Renal cortical epithelial cell (primary cell): ENCODE data around the gene LARGE1. TPM values are rescaled to one million over a fixed set of nuclear protein-coding genes. Genes with fewer than 3 reads are reported as not detected.

Experiments used
- DNase-seq: peaks from one replicate; pipeline ENCODE4 v3.0.0-alpha.2; 2011; ENCODE audit warnings: low read depth
- total RNA-seq: library from RNA; depleted of rRNA; stranded (reverse); fragments of >200 nt; gene quantifications from 2 replicates; pipeline ENCODE4 v1.2.3, GENCODE V29; 2014

LARGE1 gene
- total RNA-seq, 1 donor from 2014 or later, result 20.6 TPM

DNA sequence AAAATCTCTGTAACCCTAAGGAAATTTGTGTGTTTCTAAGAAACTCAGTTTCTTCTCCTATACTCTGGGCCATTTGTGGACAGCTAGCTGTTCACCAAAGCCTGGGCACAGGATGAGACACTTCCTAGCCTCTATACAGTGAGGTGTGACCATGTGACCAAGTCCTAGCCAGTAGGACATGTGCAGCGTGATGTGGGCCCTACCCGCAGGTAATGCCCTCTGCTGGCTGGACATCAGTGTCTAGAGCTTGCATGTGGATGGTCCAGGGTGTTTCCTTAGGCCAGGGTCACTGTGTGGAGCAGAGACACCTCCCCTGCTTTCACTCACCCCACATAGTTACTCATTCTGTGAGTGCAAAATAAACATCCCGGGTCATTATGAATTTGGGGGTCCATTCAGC is 100.5 kb downstream of the LARGE1 start:
- no peak for DNase-seq

DNA sequence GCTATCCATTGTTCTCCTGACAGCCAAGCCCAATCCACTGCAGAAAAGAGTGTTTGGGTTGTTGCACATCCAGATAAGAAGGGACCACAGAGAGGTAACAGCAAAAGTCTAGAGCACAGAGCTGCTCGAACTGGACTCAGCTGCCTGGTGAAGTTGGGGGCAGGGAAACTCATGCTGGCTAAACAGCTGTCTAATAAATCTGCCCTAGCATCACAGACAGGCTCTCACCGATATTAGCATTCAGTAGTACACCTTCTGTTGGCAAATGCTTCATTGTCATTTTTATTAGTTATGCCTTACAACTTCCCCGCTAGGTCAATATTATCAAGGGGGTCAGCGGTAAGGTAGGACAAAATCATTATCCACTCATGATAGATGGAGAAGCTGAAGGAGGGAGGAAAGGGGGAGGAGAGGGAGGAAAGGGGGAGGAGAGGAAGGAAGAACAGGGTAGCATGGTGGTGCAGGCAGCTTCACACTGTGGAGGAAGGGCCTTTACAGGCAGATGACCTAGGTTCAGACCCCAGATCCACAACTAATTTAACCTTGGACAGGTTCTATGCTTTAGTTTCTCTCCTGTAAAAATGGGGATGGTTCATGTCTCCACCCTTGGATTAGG is 102.7 kb downstream of the LARGE1 start:
- no peak for DNase-seq

DNA sequence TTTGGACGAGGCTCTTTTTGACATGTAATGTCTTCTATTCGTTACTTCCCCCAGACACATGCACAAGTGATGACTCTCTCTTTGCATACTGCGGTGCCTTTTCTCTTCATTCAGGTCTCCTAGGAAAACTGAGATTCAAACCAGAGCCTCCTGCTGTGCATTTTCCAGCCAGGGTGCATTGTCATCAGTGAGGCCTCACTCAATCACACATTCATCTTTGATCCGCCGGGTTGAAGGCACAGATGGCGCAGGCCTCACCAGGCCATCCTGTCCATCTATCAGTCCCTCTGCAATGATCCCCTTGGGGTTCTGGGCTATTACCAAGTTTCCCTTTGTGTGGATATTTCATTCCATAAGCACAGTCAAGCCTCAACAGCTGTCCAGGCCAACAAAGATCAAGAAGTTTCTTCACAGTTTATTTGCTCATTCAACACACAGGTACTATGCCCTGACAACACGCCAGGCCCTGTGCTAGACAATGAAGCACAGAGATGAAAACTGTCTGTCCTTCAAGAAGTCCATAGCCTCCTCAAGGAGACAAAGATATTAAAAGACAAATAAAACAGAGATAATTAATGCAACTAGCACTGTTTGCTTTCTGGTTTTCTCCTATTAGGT is 107.8 kb downstream of the LARGE1 start:
- no peak for DNase-seq

DNA sequence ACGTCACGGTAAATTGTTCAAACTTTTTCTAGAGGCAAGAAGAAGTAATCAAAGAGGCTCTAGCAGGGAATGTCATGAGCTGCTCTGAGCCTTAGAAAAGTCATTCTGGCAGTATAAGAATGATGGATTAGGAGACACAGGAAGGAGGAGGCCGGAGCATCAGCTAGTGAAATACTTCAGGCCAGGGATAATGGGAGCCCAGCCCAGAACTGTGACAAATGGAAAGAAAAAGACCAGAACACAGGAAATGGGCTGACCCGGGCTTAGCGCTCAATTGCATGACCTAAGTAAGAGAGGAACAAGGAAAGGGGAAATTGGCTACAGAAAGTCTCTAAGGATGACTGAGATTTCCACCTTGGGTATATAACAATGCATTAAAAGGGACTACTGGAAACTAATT is 108.6 kb downstream of the LARGE1 start:
- DNase-seq, result no peak

DNA sequence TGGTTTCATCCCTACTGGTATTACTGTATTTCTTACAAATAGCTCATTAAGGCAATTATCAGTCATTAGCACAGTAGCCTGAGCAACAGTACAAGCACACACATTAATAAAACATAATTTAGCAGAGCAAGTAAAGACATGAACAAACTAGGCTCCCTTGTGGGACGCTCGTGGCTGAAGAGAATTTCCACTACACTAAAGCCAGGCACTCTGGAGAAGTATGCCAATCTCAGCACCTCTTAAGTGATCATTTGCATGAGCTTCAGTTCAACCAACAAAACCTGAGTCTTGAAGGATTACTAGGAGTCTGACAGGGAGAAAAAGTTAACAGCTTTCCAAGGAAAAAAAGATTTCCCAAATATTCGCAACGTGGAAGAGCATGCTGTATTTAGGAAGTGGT is 109.1 kb downstream of the LARGE1 start:
- DNase-seq, result no peak

DNA sequence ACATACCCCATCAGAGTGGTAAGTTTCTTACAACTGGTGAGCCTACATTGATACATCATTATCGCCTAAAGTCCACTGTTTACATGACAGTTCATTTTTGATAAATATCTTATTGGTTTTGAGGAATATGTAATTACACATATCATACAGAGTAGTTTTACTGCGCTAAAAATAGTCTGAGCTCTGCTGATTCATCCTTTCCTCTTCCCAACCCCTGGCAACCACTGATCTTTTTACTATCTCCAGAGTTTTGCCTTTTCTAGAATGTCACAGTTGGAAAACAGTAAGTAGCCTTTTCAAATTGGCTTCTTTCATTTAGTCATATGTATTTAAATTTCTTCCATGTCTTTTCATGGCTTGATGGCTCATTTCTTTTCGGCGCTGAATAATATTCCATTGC is 112.8 kb downstream of the LARGE1 start:
- no peak for DNase-seq

DNA sequence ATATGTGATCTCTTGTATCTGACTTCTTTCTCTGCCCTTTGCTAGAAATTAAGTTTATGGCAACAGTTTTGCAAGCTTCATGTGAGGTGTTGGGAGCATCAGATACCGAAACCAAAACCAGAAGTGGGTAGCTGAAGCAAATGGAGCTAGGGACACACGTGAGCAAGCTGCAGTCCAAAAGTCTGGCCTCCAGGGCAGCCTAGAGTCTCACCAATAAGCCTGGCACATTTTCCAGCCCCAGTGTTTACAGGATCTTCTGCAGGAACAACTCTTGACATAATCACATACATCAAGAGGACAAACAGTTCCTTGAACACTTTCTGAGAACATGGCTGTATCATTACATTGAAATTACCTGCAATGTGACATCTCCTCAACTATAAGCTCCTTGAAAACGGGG is 114.1 kb downstream of the LARGE1 start:
- DNase-seq, result no peak

DNA sequence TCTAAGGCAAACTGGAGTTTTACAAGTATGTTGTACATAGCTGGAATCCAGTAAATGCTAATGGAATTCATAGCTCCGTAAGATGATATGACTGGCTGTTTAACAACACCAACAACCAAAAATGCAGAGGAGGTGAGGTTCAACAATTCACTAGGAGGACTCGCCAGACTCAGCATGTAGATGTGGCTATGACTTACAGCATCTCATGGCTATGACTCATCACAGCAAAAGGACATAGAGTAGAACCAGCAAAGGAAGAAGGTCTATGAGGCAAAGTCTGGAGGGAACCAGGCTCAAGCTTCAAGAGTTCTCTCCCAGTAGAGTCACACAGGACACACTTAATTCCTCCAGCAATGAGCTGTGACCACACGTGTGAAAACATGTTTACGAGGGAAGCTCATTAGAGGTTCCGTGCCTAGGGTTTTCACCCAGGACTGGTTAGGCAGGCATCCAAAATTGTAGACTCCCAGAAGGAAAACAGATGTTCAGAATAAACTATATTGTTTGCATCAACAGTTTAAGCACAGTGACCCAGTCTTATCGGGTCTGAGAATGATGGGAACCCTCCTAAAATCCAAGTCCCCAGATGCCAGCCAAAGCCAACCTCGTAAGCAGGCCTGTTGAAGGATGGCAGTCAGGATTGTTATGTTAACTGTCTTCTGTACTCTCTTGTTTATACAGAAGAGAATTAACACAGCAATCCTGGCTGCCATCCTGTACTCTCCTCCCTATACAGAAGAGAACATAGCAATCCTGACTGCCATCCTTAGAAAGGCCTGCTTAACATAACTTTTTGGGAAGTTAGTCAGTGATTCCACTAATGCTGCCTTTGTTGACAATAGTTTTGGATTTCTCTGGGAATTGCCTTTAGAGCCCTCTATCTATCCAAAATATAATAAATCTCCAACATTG is 116.6 kb downstream of the LARGE1 start:
- DNase-seq, result peak; percentile 60

DNA sequence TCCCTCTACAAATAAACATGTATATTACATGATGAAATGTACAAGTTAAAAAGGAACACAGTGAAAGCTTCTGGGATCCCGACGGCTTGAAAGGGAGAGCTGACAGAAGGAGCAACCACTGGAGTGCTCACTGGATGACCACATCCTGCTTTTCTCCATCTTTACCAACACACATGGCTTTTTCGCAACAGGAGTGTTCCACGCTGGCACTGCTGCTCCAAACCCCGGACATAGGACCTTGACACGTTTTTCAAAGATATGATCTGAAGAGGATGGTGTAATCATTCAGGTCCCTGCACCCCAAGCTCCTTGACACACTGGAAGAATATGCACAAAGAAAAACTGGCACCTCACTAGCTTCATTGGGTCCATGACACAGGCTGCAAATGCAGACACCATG is 121.9 kb downstream of the LARGE1 start:
- no peak for DNase-seq

DNA sequence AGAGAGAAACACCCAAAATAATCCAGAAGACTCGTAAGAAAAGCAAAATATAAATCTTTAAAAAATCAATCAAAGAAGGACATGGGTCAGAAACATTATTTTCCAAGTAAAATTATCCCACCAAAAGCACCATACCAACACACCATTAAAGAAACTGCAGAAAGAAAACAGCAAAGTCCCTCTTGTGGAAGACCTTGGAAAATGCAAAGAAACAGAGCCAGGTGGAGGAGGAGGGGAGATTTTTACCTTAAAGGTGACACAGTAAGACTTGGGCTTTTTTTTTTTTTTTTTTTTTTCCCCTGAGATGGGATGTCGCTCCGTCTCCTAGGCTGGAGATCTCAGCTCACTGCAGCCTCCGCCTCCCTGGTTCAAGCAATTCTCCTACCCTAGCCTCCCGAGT is 123.8 kb downstream of the LARGE1 start:
- DNase-seq, result no peak

DNA sequence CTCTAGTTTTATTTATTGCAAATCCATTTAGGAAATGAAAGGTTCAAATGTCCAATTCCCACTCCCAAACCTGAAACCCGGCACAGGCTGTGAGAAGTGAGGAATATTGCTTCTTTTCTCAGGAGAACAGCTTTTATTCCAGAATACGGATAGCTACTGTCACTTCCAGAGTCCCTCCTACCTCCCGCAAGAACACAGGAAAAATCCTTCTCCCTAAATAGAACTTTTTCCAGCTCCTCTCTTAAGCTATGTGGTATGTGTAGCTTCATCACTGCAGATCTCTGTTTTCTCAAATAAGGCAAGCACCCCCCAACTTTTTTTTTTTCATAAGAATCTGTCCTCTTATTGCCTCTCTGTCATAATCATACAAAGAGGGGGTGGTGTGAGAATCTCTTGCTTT is 126.8 kb downstream of the LARGE1 start:
- no peak for DNase-seq

DNA sequence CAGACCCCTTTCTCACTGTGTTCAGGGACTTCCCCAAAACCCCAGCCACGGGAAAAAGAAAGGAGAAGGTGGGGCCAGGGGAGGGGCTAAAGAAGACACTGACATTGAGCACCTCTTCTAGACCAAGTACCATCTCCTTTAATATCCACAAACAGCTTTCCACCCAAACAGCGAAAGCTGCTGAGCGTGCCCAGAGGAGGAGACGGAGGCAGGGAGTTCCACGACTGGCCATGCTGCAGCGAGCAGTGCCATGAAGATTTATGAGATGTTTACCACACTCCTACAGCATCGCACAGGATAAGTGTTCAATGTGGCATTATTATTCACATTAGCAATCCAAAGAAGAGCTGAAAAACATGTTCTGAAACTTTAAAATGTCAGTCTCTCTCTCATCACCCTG is 127.4 kb downstream of the LARGE1 start:
- no peak for DNase-seq

DNA sequence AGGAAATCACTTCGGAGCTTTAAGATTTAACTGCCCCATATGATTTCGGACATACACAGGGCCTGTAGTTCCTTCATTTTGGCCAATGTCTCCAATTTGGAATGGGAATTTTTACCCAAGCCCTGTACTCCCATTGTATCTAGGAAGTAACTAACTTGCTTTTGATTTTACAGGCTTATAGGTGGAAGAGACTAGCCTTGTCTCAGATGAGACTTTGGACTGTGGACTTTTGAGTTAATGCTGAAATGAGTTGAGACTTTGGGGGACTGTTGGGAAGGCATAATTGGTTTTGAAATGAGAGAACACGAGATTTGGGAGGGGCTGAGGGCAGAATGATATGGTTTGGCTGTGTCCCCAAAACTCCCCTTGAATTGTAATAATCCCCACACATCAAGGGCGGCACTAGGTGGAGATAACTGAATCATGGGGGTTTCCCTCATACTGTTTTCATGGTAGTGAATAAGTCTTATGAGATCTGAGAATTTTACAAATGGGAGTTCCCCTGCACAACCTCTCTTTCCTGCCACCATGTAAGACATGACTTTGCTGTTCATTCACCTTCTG is 130.5 kb downstream of the LARGE1 start:
- no peak for DNase-seq

DNA sequence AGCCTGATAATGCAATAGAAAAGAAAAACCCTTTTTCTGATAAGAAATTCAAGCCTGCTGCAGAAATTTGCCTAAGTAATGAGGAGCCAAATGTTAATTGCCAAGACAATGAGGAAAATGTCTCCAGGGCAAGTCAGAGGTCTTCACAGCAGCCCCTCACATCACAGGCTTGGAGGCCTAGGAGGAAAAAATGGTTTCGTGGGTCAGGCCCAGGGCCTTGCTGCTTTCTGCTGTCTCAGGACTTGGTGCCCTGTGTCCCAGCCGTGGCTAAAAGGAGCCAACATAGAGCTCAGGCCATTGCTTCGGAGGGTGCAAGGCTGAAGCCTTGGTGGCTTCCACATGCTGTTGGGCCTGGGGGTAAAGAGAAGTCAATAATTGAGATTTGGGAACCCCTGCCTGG is 131.3 kb downstream of the LARGE1 start:
- DNase-seq, result no peak

DNA sequence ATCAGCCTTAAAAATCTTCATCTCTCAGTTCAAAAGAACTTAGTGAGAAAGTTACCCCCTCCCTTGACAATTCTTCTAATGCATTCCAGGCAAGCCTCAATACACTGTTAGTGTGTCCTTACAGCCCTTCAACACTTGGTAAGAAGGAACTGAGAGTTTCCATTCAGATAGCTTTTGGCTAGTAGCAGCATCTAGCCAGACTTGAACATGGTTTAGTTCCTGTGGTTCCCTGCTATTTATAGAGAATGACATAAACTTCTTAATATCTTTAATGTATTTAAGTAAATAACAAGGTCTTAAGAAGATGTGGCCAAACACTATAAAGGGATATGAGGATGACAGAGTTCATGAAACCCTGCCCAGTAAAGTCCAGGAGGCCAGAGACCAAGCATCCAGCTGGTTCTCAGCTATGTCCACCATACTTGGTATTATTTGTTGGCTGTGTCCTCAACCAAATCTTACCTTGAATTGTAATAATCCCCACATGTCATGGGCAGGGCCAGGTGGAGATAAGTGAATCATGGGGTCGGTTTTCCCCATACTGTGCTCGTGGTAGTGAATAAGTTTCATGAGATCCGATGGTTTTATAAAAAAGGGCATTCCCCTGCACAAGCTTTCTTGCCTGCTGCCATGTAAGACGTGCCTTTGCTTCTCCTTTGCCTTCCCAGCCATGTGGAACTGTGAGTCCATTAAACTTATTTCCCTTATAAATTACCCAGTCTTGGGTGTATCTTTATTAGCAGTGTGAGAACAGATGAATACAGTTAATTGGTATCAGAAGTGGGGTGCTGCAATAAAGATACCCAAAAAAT is 132.4 kb downstream of the LARGE1 start:
- DNase-seq, result no peak

DNA sequence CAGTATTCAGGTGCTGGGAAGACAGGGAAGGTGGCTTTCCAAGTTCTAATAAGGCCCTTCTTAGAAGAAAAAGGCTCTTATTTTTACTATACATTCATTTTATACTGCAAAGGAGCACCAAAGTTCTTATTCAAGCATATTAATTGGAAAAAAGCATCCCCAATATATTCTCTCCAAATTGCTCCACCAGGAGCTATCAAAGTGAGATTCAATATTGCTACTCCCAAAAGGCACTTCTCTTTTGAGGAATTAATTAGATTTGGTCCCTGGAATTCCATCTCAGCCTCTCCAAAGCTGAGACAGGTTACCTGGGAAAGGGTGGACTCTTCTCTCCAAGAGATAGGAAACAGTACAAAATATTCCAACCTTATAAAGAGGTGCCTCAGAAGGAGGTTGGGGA is 134.1 kb downstream of the LARGE1 start:
- DNase-seq, result no peak

DNA sequence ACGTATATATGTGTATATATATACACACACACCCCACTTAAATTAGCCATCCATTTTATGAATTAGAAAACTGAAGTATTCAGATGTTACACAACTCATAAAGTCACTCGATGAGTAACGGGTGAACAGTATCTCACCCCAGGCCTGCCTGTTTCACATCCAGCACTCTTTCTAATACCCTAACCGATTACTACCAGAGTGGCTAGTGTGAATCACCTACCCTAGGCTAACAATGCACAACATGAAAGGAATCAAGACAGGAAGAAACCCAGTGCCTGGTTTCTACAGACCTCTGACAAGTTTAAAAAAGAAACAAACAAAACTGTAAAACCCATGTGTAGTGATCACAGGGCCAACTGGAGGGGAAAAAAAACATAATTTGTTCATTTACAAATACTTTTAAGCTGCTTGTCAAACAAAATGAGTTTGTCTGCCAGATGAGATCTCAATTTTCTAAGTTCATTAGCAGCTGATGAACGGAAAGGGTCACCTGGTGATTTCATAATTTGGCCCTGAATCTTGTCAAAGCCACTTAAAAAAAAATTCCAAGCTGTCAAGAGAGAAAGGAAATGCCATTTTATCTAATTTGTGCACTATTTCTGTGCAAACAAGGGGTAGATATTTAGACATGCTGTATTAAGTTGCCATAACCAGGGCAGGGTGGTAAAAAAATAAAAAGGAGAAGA is 134.8 kb downstream of the LARGE1 start:
- DNase-seq, result peak; percentile 48

DNA sequence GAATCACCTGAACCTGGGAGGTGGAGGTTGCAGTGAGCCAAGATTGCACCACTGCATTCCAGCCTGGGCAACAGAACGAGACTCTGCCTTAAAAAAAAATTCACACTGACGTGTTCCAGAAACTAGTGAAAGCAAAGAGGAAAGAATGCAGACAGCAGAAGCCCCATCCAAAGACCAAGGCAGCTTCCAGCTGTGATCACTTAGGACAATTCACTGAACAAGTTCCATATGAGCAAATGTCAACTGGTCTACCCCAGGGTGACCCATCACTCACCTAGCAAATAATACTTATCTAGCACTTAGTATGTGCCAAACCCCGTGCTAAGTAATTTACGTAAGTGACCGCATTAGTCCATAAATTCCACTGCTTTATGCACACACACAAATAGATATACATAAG is 138.9 kb downstream of the LARGE1 start:
- no peak for DNase-seq

DNA sequence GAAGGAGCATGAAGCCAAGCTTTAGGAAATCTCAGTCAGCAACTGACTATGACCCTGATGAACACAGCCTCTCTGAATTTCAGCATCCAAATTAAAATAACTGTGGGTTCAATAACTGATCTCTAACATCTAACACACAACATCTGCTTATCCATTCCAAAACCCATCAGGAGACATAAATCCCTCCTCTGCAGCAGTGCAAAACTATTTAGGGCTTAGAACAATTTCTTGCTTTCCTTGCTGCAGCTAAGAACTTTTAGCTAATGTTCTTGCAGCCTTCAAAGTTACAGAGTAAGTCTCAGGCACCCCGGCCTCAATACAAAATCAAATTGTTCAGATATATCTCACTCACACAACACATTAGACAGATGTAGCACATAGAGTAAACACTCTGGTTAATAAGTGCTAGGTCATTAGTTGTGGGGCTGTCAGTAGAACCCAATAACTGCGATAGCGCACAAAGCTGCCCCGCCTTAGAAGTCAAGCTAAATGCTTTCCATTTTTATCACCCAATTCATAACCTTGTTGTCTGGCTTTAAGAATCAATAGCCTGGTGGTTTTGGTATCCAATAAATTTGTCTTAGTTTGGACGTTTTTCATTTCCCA is 139.6 kb downstream of the LARGE1 start:
- DNase-seq, result peak; percentile 13

DNA sequence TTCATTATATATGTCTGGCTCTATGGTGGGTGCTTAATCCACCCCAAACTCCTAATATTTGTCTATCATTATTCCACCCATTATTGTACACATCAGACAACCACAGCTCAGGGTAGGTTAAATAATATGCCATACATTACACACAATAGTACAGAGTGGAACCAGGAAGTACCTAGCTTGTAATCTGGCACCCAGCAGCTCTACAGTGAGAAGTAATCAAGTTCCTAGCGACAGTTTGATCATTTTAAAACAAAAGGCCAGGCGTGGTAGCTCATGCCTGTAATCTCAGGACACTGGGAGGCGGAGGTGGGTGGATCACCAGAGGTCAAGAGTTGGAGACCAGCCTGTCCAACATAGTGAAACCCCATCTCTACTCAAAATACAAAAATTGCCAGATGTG is 141.0 kb downstream of the LARGE1 start:
- no peak for DNase-seq

DNA sequence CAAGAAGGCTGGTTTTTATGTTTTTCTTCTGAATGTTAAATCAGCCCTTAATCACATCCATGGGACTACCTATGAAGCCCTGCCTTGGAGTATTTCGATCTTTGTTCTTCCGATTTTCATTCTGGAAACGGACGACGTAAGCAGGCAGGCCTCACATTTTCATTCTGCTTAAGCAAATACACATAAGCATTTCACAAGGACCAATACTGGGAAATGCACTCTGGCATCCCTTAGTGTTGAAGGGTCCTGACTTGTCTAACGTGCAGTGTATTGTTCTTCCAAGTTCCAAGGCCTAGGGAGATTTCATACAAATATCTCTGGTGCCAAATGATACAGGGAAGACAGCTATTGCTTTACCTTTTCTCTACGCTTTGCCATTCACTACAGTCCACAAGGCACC is 143.8 kb downstream of the LARGE1 start:
- DNase-seq, result no peak
